Gastrocnemius medialis (tissue), 4 donors: ENCODE data around the gene AP2B1.

Source experiments
- CTCF ChIP-seq, 5 experiments: fragments of 450-650 bp in 3 of 5; fragments of 200-600 bp in 2 of 5; sonication (generic) in 2 of 5; IDR thresholded peaks in 4 of 5; conservative IDR thresholded peaks in 1 of 5; 1 replicate in 4 of 5; 2 replicates in 1 of 5; pipeline ENCODE4 v1.5.1; 2016 to 2019; ENCODE audit warnings: antibody characterized with exemption in 5 of 5, mild to moderate bottlenecking in 3 of 5, moderate library complexity in 3 of 5
- POLR2A ChIP-seq, 2 donors: fragments of 450-650 bp; IDR thresholded peaks; one replicate each; pipeline ENCODE4 v1.6.1; 2017; ENCODE audit warnings: antibody characterized with exemption in 2 of 2, mild to moderate bottlenecking in 2 of 2, moderate library complexity in 2 of 2

GRCh38 chr17:35716897-35717465, 129.9 kb downstream of the AP2B1 start:
- TF ChIP-seq POLR2A (IDR thresholded peaks at IDR 0.05) (no peak), CTCF (IDR thresholded peaks at IDR 0.05 in 4 of 5, conservative IDR thresholded peaks at IDR 0.05 in 1 of 5) (no peak)
